ENCODE results near the gene L1TD1. TPM values are rescaled to one million over a fixed set of nuclear protein-coding genes. Genes with fewer than 3 reads are reported as not detected.

Gene L1TD1
- total RNA-seq, 1 experiment from 2014 or later: 0.20 TPM

- H3K79me2 ChIP-seq (ENCODE audit: insufficient read depth, low read length): no peaks in the 10 kb centered on the region
- H3K9ac ChIP-seq (ENCODE audit: low read length): no peak overlapping the region
- ChIA-PET POLR2A (interaction anchor here (0.6 kb wide), 1 partner anchor 62 kb away, joined by 5 read pairs; no protein-coding TSS in a partner anchor), CTCF (no interaction called here), RAD21 (ENCODE audit: low non-redundant PET in 1 of 2, low total read pairs in 2 of 2, uncharacterized antibody in 2 of 2, unreplicated experiment in 2 of 2) (no interaction called here)
- H3K9me2 ChIP-seq (ENCODE audit: insufficient read depth): no peaks in the 10 kb centered on the region
- no peaks in the 10 kb centered on the region for H3K27me3 ChIP-seq (ENCODE audit: insufficient read depth, low read length)
- no peaks in the 10 kb centered on the region for H4K20me1 ChIP-seq (ENCODE audit: insufficient read depth)
- no peaks in the 10 kb centered on the region for H3K36me3 ChIP-seq (ENCODE audit: control insufficient read depth in 1 of 2, insufficient read depth in 2 of 2, low read length in 2 of 2)
- no peak overlapping the region for H2AFZ ChIP-seq (ENCODE audit: low read depth, low read length, poor library complexity, severe bottlenecking)
- TF ChIP-seq POLR2A (IDR thresholded peaks at IDR 0.05; ENCODE audit: borderline replicate concordance, extremely low read depth, insufficient read depth, insufficient read length) (no peak), ZFX (IDR thresholded peaks at IDR 0.05) (no peak)
- TF ChIP-seq, protein P1, sequence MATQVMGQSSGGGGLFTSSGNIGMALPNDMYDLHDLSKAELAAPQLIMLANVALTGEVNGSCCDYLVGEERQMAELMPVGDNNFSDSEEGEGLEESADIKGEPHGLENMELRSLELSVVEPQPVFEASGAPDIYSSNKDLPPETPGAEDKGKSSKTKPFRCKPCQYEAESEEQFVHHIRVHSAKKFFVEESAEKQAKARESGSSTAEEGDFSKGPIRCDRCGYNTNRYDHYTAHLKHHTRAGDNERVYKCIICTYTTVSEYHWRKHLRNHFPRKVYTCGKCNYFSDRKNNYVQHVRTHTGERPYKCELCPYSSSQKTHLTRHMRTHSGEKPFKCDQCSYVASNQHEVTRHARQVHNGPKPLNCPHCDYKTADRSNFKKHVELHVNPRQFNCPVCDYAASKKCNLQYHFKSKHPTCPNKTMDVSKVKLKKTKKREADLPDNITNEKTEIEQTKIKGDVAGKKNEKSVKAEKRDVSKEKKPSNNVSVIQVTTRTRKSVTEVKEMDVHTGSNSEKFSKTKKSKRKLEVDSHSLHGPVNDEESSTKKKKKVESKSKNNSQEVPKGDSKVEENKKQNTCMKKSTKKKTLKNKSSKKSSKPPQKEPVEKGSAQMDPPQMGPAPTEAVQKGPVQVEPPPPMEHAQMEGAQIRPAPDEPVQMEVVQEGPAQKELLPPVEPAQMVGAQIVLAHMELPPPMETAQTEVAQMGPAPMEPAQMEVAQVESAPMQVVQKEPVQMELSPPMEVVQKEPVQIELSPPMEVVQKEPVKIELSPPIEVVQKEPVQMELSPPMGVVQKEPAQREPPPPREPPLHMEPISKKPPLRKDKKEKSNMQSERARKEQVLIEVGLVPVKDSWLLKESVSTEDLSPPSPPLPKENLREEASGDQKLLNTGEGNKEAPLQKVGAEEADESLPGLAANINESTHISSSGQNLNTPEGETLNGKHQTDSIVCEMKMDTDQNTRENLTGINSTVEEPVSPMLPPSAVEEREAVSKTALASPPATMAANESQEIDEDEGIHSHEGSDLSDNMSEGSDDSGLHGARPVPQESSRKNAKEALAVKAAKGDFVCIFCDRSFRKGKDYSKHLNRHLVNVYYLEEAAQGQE (IDR thresholded peaks at IDR 0.05; ENCODE audit: low read depth): no peak
- TF ChIP-seq, protein P2, sequence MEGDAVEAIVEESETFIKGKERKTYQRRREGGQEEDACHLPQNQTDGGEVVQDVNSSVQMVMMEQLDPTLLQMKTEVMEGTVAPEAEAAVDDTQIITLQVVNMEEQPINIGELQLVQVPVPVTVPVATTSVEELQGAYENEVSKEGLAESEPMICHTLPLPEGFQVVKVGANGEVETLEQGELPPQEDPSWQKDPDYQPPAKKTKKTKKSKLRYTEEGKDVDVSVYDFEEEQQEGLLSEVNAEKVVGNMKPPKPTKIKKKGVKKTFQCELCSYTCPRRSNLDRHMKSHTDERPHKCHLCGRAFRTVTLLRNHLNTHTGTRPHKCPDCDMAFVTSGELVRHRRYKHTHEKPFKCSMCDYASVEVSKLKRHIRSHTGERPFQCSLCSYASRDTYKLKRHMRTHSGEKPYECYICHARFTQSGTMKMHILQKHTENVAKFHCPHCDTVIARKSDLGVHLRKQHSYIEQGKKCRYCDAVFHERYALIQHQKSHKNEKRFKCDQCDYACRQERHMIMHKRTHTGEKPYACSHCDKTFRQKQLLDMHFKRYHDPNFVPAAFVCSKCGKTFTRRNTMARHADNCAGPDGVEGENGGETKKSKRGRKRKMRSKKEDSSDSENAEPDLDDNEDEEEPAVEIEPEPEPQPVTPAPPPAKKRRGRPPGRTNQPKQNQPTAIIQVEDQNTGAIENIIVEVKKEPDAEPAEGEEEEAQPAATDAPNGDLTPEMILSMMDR (IDR thresholded peaks at IDR 0.05 in 2 of 3, conservative IDR thresholded peaks at IDR 0.05 in 1 of 3; ENCODE audit: borderline replicate concordance in 1 of 3, insufficient read depth in 1 of 3, low read depth in 2 of 3, low read length in 2 of 3): no peak
- no TSS peak for BruUV-seq (replicated peaks)
- DNase-seq (ENCODE audit: low read depth, low spot score): no peak
- peak overlapping the region; percentile 24; the same call in 1 of the 2 replicates for H3K4me2 ChIP-seq (ENCODE audit: low read length)
- H3K27ac ChIP-seq (ENCODE audit: low read depth, low read length): no peak overlapping the region
- H3K9me3 ChIP-seq (ENCODE audit: control insufficient read depth in 1 of 2, insufficient read depth in 1 of 2, low read depth in 1 of 2, low read length in 2 of 2): no peaks in the 10 kb centered on the region
- no peak overlapping the region for H3K4me3 ChIP-seq (replicated peaks in 1 of 2; ENCODE audit: low read depth in 1 of 2, low read length in 2 of 2)
- intact Hi-C loops (cut with micrococcal nuclease): loop anchor here (5.0 kb wide), 1 partner anchor 47 kb away; no protein-coding TSS in a partner anchor
- H3K4me1 ChIP-seq (ENCODE audit: control insufficient read depth in 1 of 2, insufficient read depth in 2 of 2, low read length in 2 of 2): peaks cover 16 to 54% of the 10 kb centered on the region in 2 experiments
- no peak for ATAC-seq
These were observed 39.3 kb downstream of the L1TD1 start for GRCh38 chr1:62233926-62234450.
